Vagina (tissue), 2 donors: Measurements from ENCODE around the gene EML6. TPM values are rescaled to one million over a fixed set of nuclear protein-coding genes. Genes with fewer than 3 reads are reported as not detected.

Experiments
- DNase-seq, 2 donors: peaks; one replicate each; pipeline ENCODE4 v3.0.0-alpha.2; 2017; ENCODE audit errors: extremely low spot score in 2 of 2
- H3K27ac ChIP-seq: fragments of 200-600 bp; sonication (generic); one replicate; pipeline ENCODE4 v1.5.1; 2019
- H3K27me3 ChIP-seq: fragments of 200-600 bp; sonication (generic); one replicate; pipeline ENCODE4 v1.5.1; 2019
- H3K36me3 ChIP-seq, 2 donors: fragments of 200-600 bp; sonication (generic); one replicate each; pipeline ENCODE4 v1.5.1; 2017 to 2019
- H3K4me1 ChIP-seq: fragments of 200-600 bp; sonication (generic); one replicate; pipeline ENCODE4 v1.5.1; 2019
- H3K4me3 ChIP-seq, 2 donors: fragments of 200-600 bp; sonication (generic); 1 replicate in 1 of 2; 2 replicates in 1 of 2; pipeline ENCODE4 v1.5.1; 2016 to 2019
- H3K9me3 ChIP-seq: fragments of 200-600 bp; sonication (generic); one replicate; pipeline ENCODE4 v1.5.1; 2019
- CTCF ChIP-seq, 3 experiments: fragments of 450-650 bp in 2 of 3; fragments of 200-600 bp in 1 of 3; sonication (generic) in 1 of 3; IDR thresholded peaks; one replicate each; pipeline ENCODE4 v1.5.1; 2017 to 2019; ENCODE audit warnings: antibody characterized with exemption in 3 of 3, mild to moderate bottlenecking in 2 of 3, moderate library complexity in 2 of 3
- POLR2A ChIP-seq, 2 donors: fragments of 450-650 bp; IDR thresholded peaks; one replicate each; pipeline ENCODE4 v1.6.1; 2017; ENCODE audit warnings: antibody characterized with exemption in 2 of 2, mild to moderate bottlenecking in 2 of 2, moderate library complexity in 2 of 2
- POLR2AphosphoS5 ChIP-seq, 2 donors: sonication (generic); formaldehyde crosslinking; IDR thresholded peaks; one replicate each; pipeline ENCODE4 v1.9.0; 2017; ENCODE audit warnings: antibody characterized with exemption in 2 of 2, mild to moderate bottlenecking in 2 of 2, low read depth in 1 of 2; ENCODE audit not compliant: insufficient read depth in 1 of 2
- intact Hi-C: fragments of 100-400 bp; cut with DNase I; formaldehyde crosslinking; loops from one replicate; pipeline ENCODE4 v1.15.1; 2023
- total RNA-seq: library from RNA; depleted of rRNA; stranded (reverse); fragments of >200 nt; gene quantifications from one replicate; pipeline ENCODE4 v1.2.3, GENCODE V29; 2016

Gene EML6
- total RNA-seq, 1 donor from 2014 or later: 1.7 TPM

GRCh38 chr2:54897420-54898310, 174.2 kb downstream of the EML6 start:
- Histone ChIP-seq H3K27ac (no peak overlapping the region), H3K36me3 (no peaks in the 10 kb centered on the region), H3K9me3 (no peaks in the 10 kb centered on the region), H3K4me3 (no peak overlapping the region), H3K27me3 (no peaks in the 10 kb centered on the region), H3K4me1 (peaks cover 4% of the 10 kb centered on the region)
- no peak for DNase-seq
- intact Hi-C loops: no loop called here
- TF ChIP-seq CTCF (IDR thresholded peaks at IDR 0.05) (no peak), POLR2A (IDR thresholded peaks at IDR 0.05) (no peak), POLR2AphosphoS5 (IDR thresholded peaks at IDR 0.05; ENCODE audit: insufficient read depth in 1 of 2, low read depth in 1 of 2) (no peak)

GRCh38 chr2:54898456-54899226, 175.2 kb downstream of the EML6 start:
- no peaks in the 10 kb centered on the region for H3K9me3 ChIP-seq
- no peak overlapping the region for H3K4me3 ChIP-seq
- TF ChIP-seq POLR2AphosphoS5 (IDR thresholded peaks at IDR 0.05; ENCODE audit: insufficient read depth in 1 of 2, low read depth in 1 of 2) (no peak), POLR2A (IDR thresholded peaks at IDR 0.05) (no peak), CTCF (IDR thresholded peaks at IDR 0.05) (no peak)
- no peaks in the 10 kb centered on the region for H3K36me3 ChIP-seq
- intact Hi-C loops: no loop called here
- no peaks in the 10 kb centered on the region for H3K27me3 ChIP-seq
- no peak overlapping the region for H3K27ac ChIP-seq
- H3K4me1 ChIP-seq: peaks cover 9% of the 10 kb centered on the region
- DNase-seq: no peak

- no peaks in the 10 kb centered on the region for H3K27me3 ChIP-seq
- H3K4me3 ChIP-seq: no peak overlapping the region
- no peak overlapping the region for H3K27ac ChIP-seq
- no peak for DNase-seq
- no peaks in the 10 kb centered on the region for H3K9me3 ChIP-seq
- no peak for TF ChIP-seq POLR2A (IDR thresholded peaks at IDR 0.05)
- peak in 2 of 3 experiments; percentile 44 to 59 for TF ChIP-seq CTCF (IDR thresholded peaks at IDR 0.05)
- TF ChIP-seq POLR2AphosphoS5 (IDR thresholded peaks at IDR 0.05; ENCODE audit: insufficient read depth in 1 of 2, low read depth in 1 of 2): peak in 1 of 2 donors; percentile 36
- intact Hi-C loops: no loop called here
- no peaks in the 10 kb centered on the region for H3K36me3 ChIP-seq
- peaks cover 19% of the 10 kb centered on the region for H3K4me1 ChIP-seq
These were observed 176.2 kb downstream of the EML6 start for GRCh38 chr2:54899576-54900200.

- TF ChIP-seq POLR2AphosphoS5 (IDR thresholded peaks at IDR 0.05; ENCODE audit: insufficient read depth in 1 of 2, low read depth in 1 of 2) (no peak), POLR2A (IDR thresholded peaks at IDR 0.05) (no peak), CTCF (IDR thresholded peaks at IDR 0.05) (no peak)
- intact Hi-C loops: no loop called here
- no peaks in the 10 kb centered on the region for H3K9me3 ChIP-seq
- H3K4me1 ChIP-seq: peaks cover 23% of the 10 kb centered on the region
- H3K4me3 ChIP-seq: no peak overlapping the region
- DNase-seq: no peak
- H3K36me3 ChIP-seq: no peaks in the 10 kb centered on the region
- H3K27me3 ChIP-seq: no peaks in the 10 kb centered on the region
- no peak overlapping the region for H3K27ac ChIP-seq
These were observed 177.9 kb downstream of the EML6 start for GRCh38 chr2:54901224-54901986.
